Thyroid gland (tissue), 4 donors: Measurements from ENCODE around the gene VWC2.

ENCODE experiments used
- CTCF ChIP-seq, 6 experiments: fragments of 200-600 bp in 3 of 6; fragments of 450-650 bp in 3 of 6; sonication (generic) in 3 of 6; IDR thresholded peaks; one replicate each; pipeline ENCODE4 v1.5.1; 2016 to 2019; ENCODE audit warnings: antibody characterized with exemption in 6 of 6, mild to moderate bottlenecking in 2 of 6, inconsistent platforms in 1 of 6, moderate library complexity in 1 of 6
- POLR2A ChIP-seq, 2 donors: fragments of 450-650 bp; IDR thresholded peaks; one replicate each; pipeline ENCODE4 v1.6.1; 2017; ENCODE audit warnings: antibody characterized with exemption in 2 of 2, mild to moderate bottlenecking in 2 of 2, moderate library complexity in 1 of 2

- TF ChIP-seq POLR2A (IDR thresholded peaks at IDR 0.05) (no peak), CTCF (IDR thresholded peaks at IDR 0.05) (no peak)
Observed at GRCh38 chr7:49878627-49879026, 105.2 kb downstream of the VWC2 start.
